IMR-90 (cell line): Measurements from ENCODE around the gene MLLT10. TPM values are rescaled to one million over a fixed set of nuclear protein-coding genes. Genes with fewer than 3 reads are reported as not detected.

Experiments
- ATAC-seq: fragments of 200-7000 bp; cut with Tn5 transposase; 2 replicates; pipeline ENCODE4 v1.9.1; 2020; ENCODE audit warnings: low read depth, mild to moderate bottlenecking, moderate library complexity
- BruUV-seq: library from RNA; stranded (reverse); fragments of 400-500 nt; replicated peaks from 2 replicates; lab custom pipeline; 2021; lab: Mats Ljungman, UMichigan
- CTCF ChIA-PET: fragments of 300-600 bp; formaldehyde crosslinking; extraction: SDS; loops from one replicate; lab custom pipeline; 2021; ENCODE audit warnings: antibody characterized with exemption; lab: Yijun Ruan, JAX
- POLR2A ChIA-PET: fragments of 300-600 bp; sonication (Branson Sonifier 250); formaldehyde crosslinking; loops from one replicate; lab custom pipeline; 2022; ENCODE audit warnings: antibody characterized with exemption; ENCODE audit not compliant: unreplicated experiment; lab: Charles Lee
- DNase-seq: peaks from one replicate; pipeline ENCODE4 v3.0.0; 2013
- H2AFZ ChIP-seq: replicated peaks from 2 replicates; pipeline ENCODE3; 2013; ENCODE audit warnings: low read length, mild to moderate bottlenecking; ENCODE audit not compliant: poor library complexity
- H2AK5ac ChIP-seq: 2 replicates; pipeline ENCODE4 v1.6.1; 2013; ENCODE audit warnings: low read depth, low read length, inconsistent platforms
- H2AK9ac ChIP-seq: replicated peaks from 2 replicates; pipeline ENCODE3; 2013; ENCODE audit warnings: mild to moderate bottlenecking, low read depth, low read length, moderate library complexity; ENCODE audit not compliant: poor library complexity
- H2BK120ac ChIP-seq: 2 replicates; pipeline ENCODE4 v1.6.1; 2013; ENCODE audit warnings: low read depth, low read length, inconsistent platforms
- H2BK15ac ChIP-seq: 3 replicates; pipeline ENCODE4 v1.6.1; 2013; ENCODE audit warnings: low read depth, low read length, inconsistent platforms
- H2BK20ac ChIP-seq: 2 replicates; pipeline ENCODE4 v1.6.1; 2013; ENCODE audit warnings: low read depth, mild to moderate bottlenecking, inconsistent platforms, low read length, moderate library complexity
- H2BK5ac ChIP-seq: 2 replicates; pipeline ENCODE4 v1.6.1; 2013; ENCODE audit warnings: mild to moderate bottlenecking, low read depth, low read length, inconsistent platforms; ENCODE audit not compliant: poor library complexity, severe bottlenecking
- H3K14ac ChIP-seq: replicated peaks from 2 replicates; pipeline ENCODE4 v1.6.1; 2013; ENCODE audit warnings: low read depth, low read length, inconsistent platforms
- H3K18ac ChIP-seq: 2 replicates; pipeline ENCODE4 v1.6.1; 2013; ENCODE audit warnings: low read depth, low read length, control low read depth
- H3K23ac ChIP-seq: 2 replicates; pipeline ENCODE4 v1.6.1; 2013; ENCODE audit warnings: low read depth, low read length, inconsistent platforms
- H3K27ac ChIP-seq: 2 replicates; pipeline ENCODE4 v1.5.1; 2013; ENCODE audit warnings: mild to moderate bottlenecking, control low read depth, low read length; ENCODE audit not compliant: insufficient read depth
- H3K27me3 ChIP-seq: 2 replicates; pipeline ENCODE4 v1.6.1; 2013; ENCODE audit warnings: low read length; ENCODE audit not compliant: control insufficient read depth, insufficient read depth
- H3K36me3 ChIP-seq: 2 replicates; pipeline ENCODE4 v1.6.1; 2013; ENCODE audit warnings: low read length, mixed read lengths; ENCODE audit not compliant: control insufficient read depth, insufficient read depth
- H3K4ac ChIP-seq: 2 replicates; pipeline ENCODE4 v1.6.1; 2013; ENCODE audit warnings: low read depth, low read length, inconsistent platforms
- H3K4me1 ChIP-seq: 2 replicates; pipeline ENCODE4 v1.6.1; 2013; ENCODE audit warnings: low read length, mixed read lengths; ENCODE audit not compliant: control insufficient read depth, insufficient read depth
- H3K4me2 ChIP-seq: 2 replicates; pipeline ENCODE4 v1.6.1; 2013; ENCODE audit warnings: low read depth, mild to moderate bottlenecking, control low read depth, low read length, moderate library complexity
- H3K4me3 ChIP-seq: 2 replicates; pipeline ENCODE4 v1.5.1; 2013; ENCODE audit warnings: low read depth, mild to moderate bottlenecking, control low read depth, low read length, moderate library complexity; ENCODE audit not compliant: insufficient read depth
- H3K56ac ChIP-seq: 2 replicates; pipeline ENCODE4 v1.6.1; 2013; ENCODE audit warnings: low read length, inconsistent platforms; ENCODE audit not compliant: insufficient read depth; ENCODE audit errors: extremely low read depth
- H3K79me1 ChIP-seq, 2 experiments: 2 replicates each; pipeline ENCODE4 v1.6.1; 2013; ENCODE audit warnings: low read length in 2 of 2, inconsistent platforms in 1 of 2, low read depth in 1 of 2
- H3K9ac ChIP-seq: 2 replicates; pipeline ENCODE4 v1.6.1; 2013; ENCODE audit warnings: low read depth, low read length, control low read depth
- H3K9me1 ChIP-seq: 2 replicates; pipeline ENCODE4 v1.6.1; 2013; ENCODE audit warnings: low read length, inconsistent platforms; ENCODE audit not compliant: insufficient read depth
- H3K9me3 ChIP-seq: 2 replicates; pipeline ENCODE4 v1.6.1; 2013; ENCODE audit warnings: low read length; ENCODE audit not compliant: control insufficient read depth, insufficient read depth
- H4K20me1 ChIP-seq: 2 replicates; pipeline ENCODE4 v1.6.1; 2013; ENCODE audit warnings: low read length, inconsistent platforms; ENCODE audit not compliant: insufficient read depth
- H4K5ac ChIP-seq: 2 replicates; pipeline ENCODE4 v1.6.1; 2013; ENCODE audit warnings: mild to moderate bottlenecking, low read depth, low read length, control low read depth
- H4K8ac ChIP-seq, 2 experiments: 2 replicates each; pipeline ENCODE4 v1.6.1; 2013; ENCODE audit warnings: low read depth in 2 of 2, low read length in 2 of 2, control low read depth in 1 of 2, inconsistent platforms in 1 of 2
- H4K91ac ChIP-seq: 2 replicates; pipeline ENCODE4 v1.6.1; 2013; ENCODE audit warnings: low read depth, low read length, inconsistent platforms; ENCODE audit not compliant: insufficient read depth
- BHLHE40 ChIP-seq: fragments of 150-350 bp; IDR thresholded peaks from 2 replicates; pipeline ENCODE4 v1.6.1; 2016; ENCODE audit warnings: mild to moderate bottlenecking, low read depth, low read length
- CEBPB ChIP-seq: IDR thresholded peaks from 2 replicates; pipeline ENCODE4 v1.6.1; 2012; ENCODE audit warnings: low read depth, low read length, improper control_type of control experiment
- CHD1 ChIP-seq: IDR thresholded peaks from 2 replicates; pipeline ENCODE4 v1.6.1; 2012; ENCODE audit warnings: low read depth, low read length, improper control_type of control experiment
- FOS ChIP-seq: fragments of 150-350 bp; IDR thresholded peaks from 2 replicates; pipeline ENCODE4 v1.6.1; 2016; ENCODE audit warnings: low read depth, low read length
- MAFK ChIP-seq: IDR thresholded peaks from 2 replicates; pipeline ENCODE4 v1.6.1; 2012; ENCODE audit warnings: low read depth, low read length, improper control_type of control experiment
- MAZ ChIP-seq: IDR thresholded peaks from 2 replicates; pipeline ENCODE4 v1.6.1; 2012; ENCODE audit warnings: low read depth, mild to moderate bottlenecking, low read length, improper control_type of control experiment, moderate library complexity, borderline replicate concordance
- MXI1 ChIP-seq: IDR thresholded peaks from 2 replicates; pipeline ENCODE4 v1.6.1; 2012; ENCODE audit warnings: low read depth, mild to moderate bottlenecking, low read length, moderate library complexity, borderline replicate concordance
- NFE2L2 ChIP-seq: fragments of 150-350 bp; IDR thresholded peaks from 2 replicates; pipeline ENCODE4 v1.6.1; 2016; ENCODE audit warnings: low read depth, mild to moderate bottlenecking, low read length
- POLR2A ChIP-seq: IDR thresholded peaks from 2 replicates; pipeline ENCODE4 v1.6.1; 2012; ENCODE audit warnings: mild to moderate bottlenecking, low read depth, low read length
- RAD21 ChIP-seq: IDR thresholded peaks from 2 replicates; pipeline ENCODE4 v1.6.1; 2012; ENCODE audit warnings: low read length, improper control_type of control experiment
- RCOR1 ChIP-seq: IDR thresholded peaks from 2 replicates; pipeline ENCODE4 v1.6.1; 2012; ENCODE audit warnings: mild to moderate bottlenecking, low read length, improper control_type of control experiment; ENCODE audit not compliant: insufficient replicate concordance
- RFX5 ChIP-seq: IDR thresholded peaks from 2 replicates; pipeline ENCODE4 v1.8.0; 2012; ENCODE audit warnings: low read depth, mild to moderate bottlenecking, low read length, moderate library complexity
- SMC3 ChIP-seq: fragments of 150-350 bp; IDR thresholded peaks from 2 replicates; pipeline ENCODE4 v1.6.1; 2016; ENCODE audit warnings: low read depth, mild to moderate bottlenecking, antibody characterized with exemption, low read length, moderate library complexity
- WGBS, 2 experiments: methylation state at CpG; one replicate each; pipeline versions ENCODE4 v1.1.5 to v1.1.7; 2013; ENCODE audit warnings: missing lambda C conversion rate in 2 of 2; ENCODE audit not compliant: insufficient read length in 1 of 2; ENCODE audit errors: extremely low coverage in 2 of 2; 5-methylcytosine and 5-hydroxymethylcytosine counted together
- dilution Hi-C: fragments of 300-500 bp; cut with HindIII; formaldehyde crosslinking; loops from one replicate; pipeline ENCODE4 v1.14.3; 2018; ENCODE audit warnings: low sequenced_read_pairs; ENCODE audit not compliant: unreplicated experiment
- in situ Hi-C: fragments of 300-500 bp; cut with MboI; formaldehyde crosslinking; loops from 3 replicates; pipeline ENCODE4 v1.14.3; 2019; ENCODE audit warnings: low sequenced_read_pairs, inconsistent platforms, mixed read lengths
- intact Hi-C: fragments of 100-400 bp; cut with micrococcal nuclease; formaldehyde crosslinking; loops from 2 replicates; pipeline ENCODE4 v1.10.0; 2022
- polyA plus RNA-seq, 3 experiments: library from polyadenylated mRNA; depleted of rRNA; stranded (reverse); fragments of >200 nt; gene quantifications; 2 replicates each; pipeline ENCODE4 v1.2.3, GENCODE V29; 2012; ENCODE audit warnings: low replicate concordance in 1 of 3
- total RNA-seq: library from RNA; depleted of rRNA; stranded (reverse); fragments of >200 nt; gene quantifications from 2 replicates; pipeline ENCODE4 v1.2.3, GENCODE V29; 2012
- TF ChIP-seq, protein P1 (sequence below): fragments of 150-350 bp; IDR thresholded peaks from 2 replicates; pipeline ENCODE4 v1.6.1; 2016; ENCODE audit warnings: low read depth, mild to moderate bottlenecking, low read length, moderate library complexity, borderline replicate concordance
- TF ChIP-seq, protein P2 (sequence below): fragments of 150-350 bp; IDR thresholded peaks from 2 replicates; pipeline ENCODE4 v1.6.1; 2017; ENCODE audit warnings: mild to moderate bottlenecking, antibody characterized with exemption, low read length, low read depth
- TF ChIP-seq, protein P3 (sequence below): conservative IDR thresholded peaks from 2 replicates; pipeline ENCODE4 v1.5.1; 2012; ENCODE audit warnings: mild to moderate bottlenecking, low read depth, low read length, improper control_type of control experiment

MLLT10 gene
- total and polyA plus RNA-seq, 2 of the 4 experiments (the other 2 are of a cell fraction), result 22.5 to 29.0 TPM

DNA sequence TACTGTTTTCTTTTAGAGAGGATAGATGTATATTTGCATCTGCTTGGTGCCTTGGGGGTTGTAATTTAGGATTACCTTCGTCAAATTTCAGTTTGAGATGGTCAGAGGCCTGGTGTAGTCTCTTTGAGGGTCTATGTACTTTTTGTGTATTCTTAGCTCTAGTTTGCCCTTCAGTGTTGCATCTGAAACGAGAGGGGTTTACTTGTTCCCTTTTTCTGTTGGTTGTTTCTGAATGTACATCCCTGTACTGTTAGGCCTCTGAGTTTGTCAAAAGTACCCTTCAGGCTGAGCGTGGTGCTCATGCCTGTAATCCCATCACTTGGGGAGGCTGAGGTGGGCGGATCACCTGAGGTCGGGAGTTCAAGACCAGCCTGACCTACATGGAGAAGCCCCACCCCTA lies 60.0 kb downstream of the MLLT10 start:
- H4K8ac ChIP-seq, result no peak overlapping the region
- WGBS, 2 experiments, result no CpG with 5 or more reads among the region's 5 CpGs
- H3K4me1 ChIP-seq, result no peaks in the 10 kb centered on the region
- no peak overlapping the region for H3K27ac ChIP-seq
- dilution Hi-C loops (no loop called here), intact Hi-C loops (no loop called here), in situ Hi-C loops (no loop called here)
- H3K18ac ChIP-seq, result no peak overlapping the region
- H2AK5ac ChIP-seq, result no peak overlapping the region
- no peak overlapping the region for H3K14ac ChIP-seq
- no peak overlapping the region for H2BK5ac ChIP-seq
- no peak overlapping the region for H4K5ac ChIP-seq
- no peak overlapping the region for H3K9ac ChIP-seq
- peaks cover 2% of the 10 kb centered on the region for H4K20me1 ChIP-seq
- CTCF ChIA-PET, result no interaction called here
- no peak overlapping the region for H2BK120ac ChIP-seq
- peaks cover 3% of the 10 kb centered on the region for H3K36me3 ChIP-seq
- no peaks in the 10 kb centered on the region for H3K9me1 ChIP-seq
- H3K4me2 ChIP-seq, result no peak overlapping the region
- H3K4me3 ChIP-seq, result no peak overlapping the region
- no peaks in the 10 kb centered on the region for H3K27me3 ChIP-seq
- BruUV-seq, result no TSS peak
- TF ChIP-seq, protein P1, sequence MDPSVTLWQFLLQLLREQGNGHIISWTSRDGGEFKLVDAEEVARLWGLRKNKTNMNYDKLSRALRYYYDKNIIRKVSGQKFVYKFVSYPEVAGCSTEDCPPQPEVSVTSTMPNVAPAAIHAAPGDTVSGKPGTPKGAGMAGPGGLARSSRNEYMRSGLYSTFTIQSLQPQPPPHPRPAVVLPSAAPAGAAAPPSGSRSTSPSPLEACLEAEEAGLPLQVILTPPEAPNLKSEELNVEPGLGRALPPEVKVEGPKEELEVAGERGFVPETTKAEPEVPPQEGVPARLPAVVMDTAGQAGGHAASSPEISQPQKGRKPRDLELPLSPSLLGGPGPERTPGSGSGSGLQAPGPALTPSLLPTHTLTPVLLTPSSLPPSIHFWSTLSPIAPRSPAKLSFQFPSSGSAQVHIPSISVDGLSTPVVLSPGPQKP, result no peak
- no peak for TF ChIP-seq SMC3
- TF ChIP-seq CEBPB, result no peak
- no peak for TF ChIP-seq FOS
- no peak for TF ChIP-seq BHLHE40
- no peak for TF ChIP-seq NFE2L2
- no peak for TF ChIP-seq CHD1
- TF ChIP-seq RFX5, result no peak
- TF ChIP-seq MXI1, result no peak
- TF ChIP-seq RAD21, result no peak
- TF ChIP-seq MAFK, result no peak
- TF ChIP-seq, protein P2, sequence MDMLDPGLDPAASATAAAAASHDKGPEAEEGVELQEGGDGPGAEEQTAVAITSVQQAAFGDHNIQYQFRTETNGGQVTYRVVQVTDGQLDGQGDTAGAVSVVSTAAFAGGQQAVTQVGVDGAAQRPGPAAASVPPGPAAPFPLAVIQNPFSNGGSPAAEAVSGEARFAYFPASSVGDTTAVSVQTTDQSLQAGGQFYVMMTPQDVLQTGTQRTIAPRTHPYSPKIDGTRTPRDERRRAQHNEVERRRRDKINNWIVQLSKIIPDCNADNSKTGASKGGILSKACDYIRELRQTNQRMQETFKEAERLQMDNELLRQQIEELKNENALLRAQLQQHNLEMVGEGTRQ, result no peak
- TF ChIP-seq, protein P3, sequence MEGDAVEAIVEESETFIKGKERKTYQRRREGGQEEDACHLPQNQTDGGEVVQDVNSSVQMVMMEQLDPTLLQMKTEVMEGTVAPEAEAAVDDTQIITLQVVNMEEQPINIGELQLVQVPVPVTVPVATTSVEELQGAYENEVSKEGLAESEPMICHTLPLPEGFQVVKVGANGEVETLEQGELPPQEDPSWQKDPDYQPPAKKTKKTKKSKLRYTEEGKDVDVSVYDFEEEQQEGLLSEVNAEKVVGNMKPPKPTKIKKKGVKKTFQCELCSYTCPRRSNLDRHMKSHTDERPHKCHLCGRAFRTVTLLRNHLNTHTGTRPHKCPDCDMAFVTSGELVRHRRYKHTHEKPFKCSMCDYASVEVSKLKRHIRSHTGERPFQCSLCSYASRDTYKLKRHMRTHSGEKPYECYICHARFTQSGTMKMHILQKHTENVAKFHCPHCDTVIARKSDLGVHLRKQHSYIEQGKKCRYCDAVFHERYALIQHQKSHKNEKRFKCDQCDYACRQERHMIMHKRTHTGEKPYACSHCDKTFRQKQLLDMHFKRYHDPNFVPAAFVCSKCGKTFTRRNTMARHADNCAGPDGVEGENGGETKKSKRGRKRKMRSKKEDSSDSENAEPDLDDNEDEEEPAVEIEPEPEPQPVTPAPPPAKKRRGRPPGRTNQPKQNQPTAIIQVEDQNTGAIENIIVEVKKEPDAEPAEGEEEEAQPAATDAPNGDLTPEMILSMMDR, result no peak
- no peak for TF ChIP-seq POLR2A
- TF ChIP-seq RCOR1, result no peak
- TF ChIP-seq MAZ, result no peak
- peaks cover 16 to 47% of the 10 kb centered on the region in 2 experiments for H3K79me1 ChIP-seq
- no peak overlapping the region for H3K4ac ChIP-seq
- no peak overlapping the region for H2AFZ ChIP-seq
- H2BK15ac ChIP-seq, result no peak overlapping the region
- H2BK20ac ChIP-seq, result no peak overlapping the region
- H4K91ac ChIP-seq, result no peak overlapping the region
- no peak overlapping the region for H3K23ac ChIP-seq
- no peak for DNase-seq
- H3K56ac ChIP-seq, result no peak overlapping the region
- POLR2A ChIA-PET, result no interaction called here
- no peak for ATAC-seq
- no peaks in the 10 kb centered on the region for H3K9me3 ChIP-seq
- H2AK9ac ChIP-seq, result no peak overlapping the region
